Lung microvascular endothelial cell (primary cell): ENCODE results near the gene PLPP4. TPM values are rescaled to one million over a fixed set of nuclear protein-coding genes. Genes with fewer than 3 reads are reported as not detected.

Experiments
- DNase-seq, 2 donors: peaks; one replicate each; pipeline versions ENCODE4 v3.0.0 to v3.0.0-alpha.2; 2010; ENCODE audit warnings: low read depth in 2 of 2
- total RNA-seq: library from RNA; depleted of rRNA; stranded (reverse); fragments of >200 nt; gene quantifications from 2 replicates; pipeline ENCODE4 v1.2.1, GENCODE V29; 2014

The PLPP4 gene
- total RNA-seq, 1 donor from 2014 or later = 0.20 TPM

DNA sequence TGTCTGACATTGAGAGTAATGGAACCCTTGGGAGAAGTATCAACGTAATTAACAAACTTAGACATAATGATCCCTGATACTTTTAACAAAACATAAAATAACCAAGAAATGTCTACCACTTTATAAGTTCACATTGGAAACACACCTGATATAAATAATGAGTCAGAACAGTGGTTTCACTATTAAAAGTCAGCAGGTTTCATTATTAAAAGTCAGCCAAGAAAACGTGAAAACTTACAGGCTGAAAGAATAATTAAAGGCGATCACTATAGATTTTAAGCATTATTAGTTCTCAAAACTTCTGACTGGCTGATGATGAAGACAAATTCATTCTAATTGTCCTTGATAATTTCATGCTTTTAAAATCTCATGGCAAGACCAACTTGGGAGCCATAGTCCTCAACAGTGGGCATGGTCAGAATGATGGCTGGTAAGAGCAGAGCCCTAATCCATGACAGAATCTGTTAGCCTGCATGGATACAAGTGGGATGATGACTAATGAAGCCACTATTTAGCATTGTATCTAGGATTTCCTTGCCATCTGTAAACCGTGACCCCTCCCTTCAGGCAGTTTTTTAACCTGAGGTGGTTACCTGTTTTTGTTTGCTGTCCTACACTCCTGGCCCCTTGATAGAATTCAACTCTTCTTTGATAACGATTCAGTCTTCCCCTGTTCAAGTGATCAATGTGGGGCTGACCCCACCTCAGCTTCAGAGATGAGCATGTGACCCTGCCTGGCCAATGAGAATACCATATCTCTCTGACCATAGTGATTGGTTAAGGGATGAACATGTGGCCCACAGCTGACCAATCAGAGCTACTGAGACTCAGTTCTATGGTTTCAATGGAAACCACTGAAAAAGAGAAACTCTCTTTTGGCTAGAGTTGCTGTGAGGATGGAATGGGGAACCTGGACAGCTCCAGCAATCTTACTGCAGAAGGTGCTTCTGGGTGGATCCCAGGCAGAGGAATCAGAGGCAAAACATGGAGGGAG is 151.0 kb downstream of the PLPP4 start:
- DNase-seq = no peak

DNA sequence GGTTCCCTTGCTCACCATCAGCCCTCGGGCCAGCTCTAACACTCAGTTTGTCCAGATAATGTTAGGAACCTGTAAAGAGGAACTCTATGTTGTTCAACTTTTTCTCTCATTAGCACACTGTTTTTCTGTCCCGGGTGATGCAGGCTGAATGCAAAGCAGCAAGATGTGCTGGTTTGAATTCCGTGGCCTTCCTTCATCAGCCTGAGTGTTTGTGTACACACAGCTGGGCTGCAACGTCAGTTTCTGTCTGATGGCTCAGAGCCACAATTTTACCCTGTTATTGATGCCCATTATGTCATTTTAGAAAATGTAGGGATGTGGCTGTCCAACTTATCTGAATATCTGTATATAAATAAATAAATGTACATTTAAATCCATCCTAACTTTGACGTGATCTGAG is 152.0 kb downstream of the PLPP4 start:
- DNase-seq = no peak

DNA sequence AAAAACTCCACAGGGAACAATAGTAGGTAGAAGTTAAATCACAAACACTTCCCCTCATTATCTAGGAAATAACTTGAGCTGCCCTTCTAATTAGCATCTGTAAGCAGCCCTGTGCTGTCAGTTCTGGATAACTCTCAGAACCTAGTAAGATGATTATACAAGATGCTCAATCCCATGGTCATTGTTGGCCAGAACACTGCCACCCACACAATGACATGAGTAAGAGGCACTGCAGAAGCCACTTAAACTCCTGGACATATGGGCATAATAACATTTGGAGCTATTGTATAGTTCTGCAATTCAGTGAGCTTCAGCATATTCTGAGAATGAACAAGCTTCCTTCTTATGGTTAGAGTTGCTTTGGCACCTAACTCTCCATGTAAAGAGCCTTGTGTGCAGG is 153.8 kb downstream of the PLPP4 start:
- no peak for DNase-seq

DNA sequence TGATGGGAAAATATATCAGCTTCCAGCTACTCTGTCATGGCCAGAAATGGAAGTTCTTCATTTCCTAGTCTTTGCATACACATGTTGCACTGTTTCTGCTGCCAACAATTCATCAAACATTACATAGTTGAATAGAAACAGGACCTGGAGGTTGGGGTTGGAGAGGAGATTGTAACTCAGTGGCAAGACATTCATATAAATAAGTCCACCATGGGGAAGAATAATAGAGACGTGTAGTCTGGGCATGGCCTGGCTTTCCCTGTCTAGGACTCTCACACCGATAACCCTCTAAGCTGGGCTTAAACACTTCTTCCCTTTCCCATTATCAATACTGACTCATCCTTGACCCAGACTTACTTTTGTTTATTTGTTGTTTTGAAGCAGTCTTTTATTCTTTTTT is 155.7 kb downstream of the PLPP4 start:
- peak in 1 of 2 donors; percentile 52 for DNase-seq

DNA sequence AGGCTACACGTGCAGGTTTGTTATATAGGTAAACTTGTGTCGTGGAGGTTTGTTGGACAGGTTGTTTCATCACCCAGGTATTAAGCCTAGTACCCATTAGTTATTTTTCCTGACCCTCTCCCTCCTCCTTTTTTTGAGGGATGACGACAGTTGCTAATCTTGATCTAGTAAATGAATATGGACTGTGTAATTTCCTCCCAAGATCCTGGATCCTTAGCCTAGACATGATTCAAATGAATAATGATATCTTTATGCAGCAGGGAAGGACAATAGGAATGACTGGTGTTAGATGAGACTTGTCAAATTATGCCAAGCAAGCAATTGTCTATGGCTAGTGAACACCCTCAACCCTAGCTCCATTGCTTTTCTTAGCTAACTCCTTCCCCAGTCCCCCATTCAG is 156.2 kb downstream of the PLPP4 start:
- DNase-seq = peak in 1 of 2 donors; percentile 74

DNA sequence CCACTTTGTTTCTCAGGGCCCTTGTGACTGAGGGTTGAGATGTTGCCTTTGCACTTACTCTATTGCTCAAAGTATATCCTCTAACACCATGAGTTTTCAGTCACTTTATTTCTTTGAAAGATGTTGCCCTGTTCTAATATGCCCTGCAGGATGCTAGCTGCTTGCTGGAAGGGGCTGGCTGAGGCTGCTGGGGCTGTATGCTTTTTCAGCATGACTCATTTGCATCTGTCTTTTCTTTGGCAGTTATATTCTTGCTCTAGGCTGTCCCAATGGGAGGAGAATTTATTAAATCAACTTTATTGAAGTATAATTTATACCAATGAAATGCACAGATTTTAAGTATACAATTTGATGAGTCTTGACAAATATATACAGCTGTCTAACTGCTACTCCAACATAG is 157.7 kb downstream of the PLPP4 start:
- DNase-seq = peak in 1 of 2 donors; percentile 23

DNA sequence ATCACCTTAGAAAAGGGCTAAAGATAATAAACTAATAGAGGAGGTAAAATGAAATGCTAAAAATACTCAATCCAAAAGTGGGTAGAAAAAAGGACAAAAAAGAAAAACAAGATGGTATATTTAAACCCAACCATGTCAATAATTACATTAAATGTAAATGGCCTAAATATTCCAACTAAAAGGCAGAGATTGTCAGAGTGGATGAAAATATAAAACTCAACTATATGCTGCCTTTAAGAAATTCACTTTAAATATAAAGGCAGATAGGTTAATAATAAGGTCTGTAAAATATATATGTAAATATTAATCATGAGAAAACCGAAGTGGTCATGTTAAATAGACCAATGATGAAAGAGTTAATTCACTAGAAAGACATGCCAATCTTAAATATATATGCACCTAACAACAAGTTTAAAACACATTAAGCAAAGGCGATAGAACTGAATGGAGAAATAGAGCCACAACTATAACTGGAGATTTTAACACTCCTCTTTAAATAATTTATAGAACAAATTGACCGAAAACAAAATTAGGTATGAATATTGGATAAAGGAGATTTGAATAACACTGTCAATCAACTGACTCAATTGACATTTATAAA is 159.4 kb downstream of the PLPP4 start:
- DNase-seq = no peak

DNA sequence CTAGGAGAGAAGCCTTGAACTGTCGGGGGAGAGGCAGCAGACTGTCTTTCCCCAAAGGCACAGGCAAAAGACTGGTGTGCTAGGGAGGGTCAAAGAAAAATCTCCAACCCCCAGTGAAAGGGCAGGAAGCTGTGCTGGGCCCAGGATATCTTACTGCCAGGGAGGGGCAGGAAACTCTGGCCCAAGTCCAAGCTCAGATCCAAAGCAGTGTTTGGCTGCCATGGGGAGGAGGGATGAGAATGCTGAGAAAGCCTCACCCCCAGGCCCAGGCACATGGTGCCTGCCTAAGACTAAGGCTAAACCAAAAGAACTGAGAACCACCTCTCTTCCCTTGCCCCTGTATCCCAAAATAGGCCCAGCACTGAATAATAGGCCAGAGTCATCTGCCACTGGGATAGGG is 171.2 kb downstream of the PLPP4 start:
- DNase-seq = peak in 1 of 2 donors; percentile 11

DNA sequence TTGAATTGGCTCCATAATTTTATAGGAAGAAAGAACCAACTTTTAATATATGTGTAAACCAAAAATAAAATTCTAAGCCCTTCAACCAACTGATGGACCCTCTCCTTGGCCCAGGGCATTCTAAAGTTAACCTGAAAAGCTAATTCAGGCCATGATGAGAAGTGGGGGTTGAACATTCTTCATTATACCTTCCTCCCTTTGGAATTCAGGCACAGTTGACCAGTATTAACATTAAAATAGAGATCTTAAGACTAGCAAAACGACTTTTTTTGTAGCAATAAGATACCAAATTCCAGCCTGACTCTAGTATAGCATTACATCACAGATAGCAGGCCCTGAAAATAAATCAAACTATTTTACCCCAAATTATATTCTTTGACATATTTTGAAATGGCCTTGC is 173.2 kb downstream of the PLPP4 start:
- no peak for DNase-seq

DNA sequence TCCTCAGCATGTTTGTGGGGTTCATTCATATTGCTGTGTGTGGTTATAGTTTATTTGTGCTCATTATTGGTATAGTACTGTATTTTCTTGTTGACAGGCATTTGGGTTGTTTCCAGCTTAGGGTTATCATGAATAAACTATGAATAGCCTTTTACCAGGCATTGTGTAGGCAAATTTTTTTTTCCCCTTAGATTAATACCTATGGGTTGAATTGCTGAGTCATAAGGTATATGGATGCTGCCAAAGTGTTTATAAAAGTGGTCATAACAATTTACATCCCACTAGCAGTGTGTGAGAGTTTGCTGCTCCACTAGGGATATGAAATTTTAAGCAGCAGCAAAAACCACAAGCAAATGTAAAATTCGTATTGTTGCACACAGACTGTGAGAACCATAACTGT is 175.0 kb downstream of the PLPP4 start:
- DNase-seq = no peak

DNA sequence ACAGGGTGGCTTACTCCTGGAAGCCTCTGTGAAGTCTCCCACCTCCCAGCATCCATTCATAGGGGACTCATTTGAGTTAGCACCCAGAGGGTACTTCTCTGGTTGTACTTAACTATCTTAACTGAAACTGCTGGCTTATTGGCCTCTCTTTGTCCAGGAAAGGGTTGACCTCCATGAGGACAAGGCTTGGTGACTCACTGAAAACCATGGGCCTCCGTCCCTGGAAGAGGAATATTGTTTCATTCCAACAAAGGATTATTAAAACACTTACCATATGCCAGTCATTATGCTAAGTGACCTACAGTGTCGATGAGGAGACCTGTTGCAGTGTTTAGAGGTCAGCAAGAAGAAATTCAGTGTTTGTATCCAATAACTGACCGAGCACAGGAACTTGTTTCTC is 175.9 kb downstream of the PLPP4 start:
- peak in 1 of 2 donors; percentile 19 for DNase-seq

DNA sequence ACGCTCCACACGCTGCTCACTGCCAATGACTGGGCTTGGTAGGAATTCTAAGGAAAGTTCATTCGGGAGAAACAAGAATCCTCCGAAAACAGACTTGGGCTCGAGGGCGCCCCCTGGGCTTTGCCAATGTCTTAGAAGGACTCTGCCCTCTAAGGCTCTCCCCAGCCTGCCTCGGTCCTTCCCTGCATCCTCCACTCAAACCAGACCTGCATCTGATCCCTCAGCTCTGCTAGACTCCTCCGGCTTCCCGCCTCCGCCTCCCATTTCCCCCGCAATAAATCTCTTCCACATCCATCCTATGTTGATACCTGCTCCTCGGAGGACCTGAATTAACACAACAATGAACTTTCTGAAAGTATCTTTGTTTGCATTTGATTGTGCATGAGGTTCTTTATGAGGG is 177.6 kb downstream of the PLPP4 start:
- no peak for DNase-seq
